GM19025 (cell line): Measurements from ENCODE around the gene RB1.
"Not testable (repeated sequence)": the region's sequence is repeated elsewhere in the genome, so short reads cannot be mapped to it uniquely, and the experiment has no call there.

Experiments
- ATAC-seq: cut with Tn5 transposase; IDR thresholded peaks from one replicate; pipeline ENCODE4 v1.9.1; 2021; ENCODE audit warnings: mild to moderate bottlenecking, low read depth, moderate library complexity; ENCODE audit not compliant: unreplicated experiment

Gene RB1

DNA sequence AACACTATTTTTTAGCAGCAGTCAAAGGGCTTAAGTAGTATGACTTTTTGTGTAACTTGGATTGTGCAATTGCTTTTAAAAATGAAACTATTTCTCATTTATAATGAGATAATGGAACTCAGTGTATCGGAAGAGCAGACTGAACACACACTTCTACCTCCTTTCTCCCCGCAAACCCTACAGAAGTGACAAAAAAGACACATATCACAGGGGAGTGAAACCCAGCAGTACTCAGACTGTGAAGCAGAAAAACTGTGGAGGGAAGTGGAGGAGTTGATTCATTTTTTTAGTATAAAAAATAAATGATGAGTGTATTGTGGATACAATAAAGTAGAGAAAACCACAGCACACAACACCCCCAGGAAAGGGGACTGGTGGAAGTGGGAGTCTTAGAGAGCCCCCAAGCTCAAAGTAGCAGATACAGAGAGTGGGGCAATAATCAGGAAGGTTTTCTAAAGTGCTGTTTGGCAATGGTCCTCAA, 99.6 kb downstream of the RB1 start:
- peak; percentile 47 for ATAC-seq

DNA sequence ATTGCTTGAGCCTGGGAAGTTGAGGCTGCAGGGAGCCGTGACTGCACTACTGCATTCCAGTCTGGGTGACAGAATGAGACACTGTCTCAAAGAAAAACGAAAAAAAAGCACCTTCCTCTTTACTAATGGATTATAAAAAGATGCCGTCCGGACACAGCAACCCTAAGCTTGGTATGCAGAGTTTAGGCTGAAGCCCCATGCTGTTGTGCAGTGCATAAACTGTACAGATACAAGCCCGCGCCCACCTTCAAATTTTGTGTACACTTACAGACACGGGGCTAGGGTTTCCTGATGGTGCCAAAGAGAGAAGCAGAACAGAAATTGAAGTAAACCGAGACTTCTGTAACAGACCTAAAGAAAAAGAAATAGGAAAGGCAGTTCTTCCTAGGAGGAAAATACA, 100.4 kb downstream of the RB1 start:
- no peak for ATAC-seq

DNA sequence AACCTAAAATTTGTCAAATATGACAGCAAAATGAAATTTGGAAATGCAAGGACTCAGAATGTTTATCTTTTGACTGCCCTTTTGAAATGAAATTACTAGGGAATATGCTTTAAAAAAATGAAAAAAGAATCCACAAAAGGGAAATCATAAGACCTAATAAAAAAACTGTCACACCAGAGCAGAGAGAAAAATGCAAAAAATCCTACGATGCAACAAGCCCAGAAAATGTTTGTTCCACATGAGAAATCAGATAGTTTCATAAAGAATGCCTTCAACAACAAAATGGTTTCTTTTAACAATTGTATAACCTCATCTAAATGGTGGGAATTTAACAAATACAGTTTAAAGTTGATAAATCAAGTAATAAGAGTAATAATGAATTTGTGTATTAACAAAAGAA, 101.4 kb downstream of the RB1 start:
- no peak for ATAC-seq

DNA sequence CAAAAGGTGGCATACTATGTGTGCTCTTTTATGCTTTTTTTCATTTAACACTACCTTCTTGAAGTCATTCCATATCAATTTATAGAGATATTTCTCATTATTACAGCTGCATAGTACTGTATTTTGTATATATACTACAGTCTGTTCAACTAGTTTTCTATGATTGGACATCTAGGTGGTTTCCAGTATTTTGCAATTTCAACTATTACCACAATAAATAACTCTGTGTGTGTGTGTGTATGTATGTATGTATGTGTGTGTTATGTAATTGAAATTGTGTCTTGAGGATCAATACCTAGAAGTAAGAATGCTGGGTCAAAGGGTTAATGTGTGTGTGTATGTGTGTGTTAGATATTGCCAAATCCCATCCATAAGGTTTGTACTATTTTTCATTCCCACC, 102.3 kb downstream of the RB1 start:
- no peak for ATAC-seq

DNA sequence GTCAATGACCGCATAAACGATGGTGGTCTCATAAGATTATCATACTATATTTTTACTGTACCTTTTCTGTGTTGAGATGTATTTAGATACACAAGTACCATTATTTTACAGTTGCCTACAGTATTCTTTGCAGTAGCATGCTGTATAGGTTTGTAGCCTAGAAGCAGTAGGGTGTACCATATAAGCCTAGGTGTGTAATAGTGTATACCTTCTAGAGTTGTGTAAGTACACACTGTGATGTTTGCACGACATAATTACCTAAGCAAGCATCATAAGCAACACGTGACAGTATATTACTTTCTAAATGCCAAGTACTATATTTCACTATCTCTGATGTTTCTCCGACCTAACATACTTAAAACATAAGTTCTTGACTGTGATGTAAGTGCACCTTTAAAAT, 106.6 kb downstream of the RB1 start:
- no peak for ATAC-seq

DNA sequence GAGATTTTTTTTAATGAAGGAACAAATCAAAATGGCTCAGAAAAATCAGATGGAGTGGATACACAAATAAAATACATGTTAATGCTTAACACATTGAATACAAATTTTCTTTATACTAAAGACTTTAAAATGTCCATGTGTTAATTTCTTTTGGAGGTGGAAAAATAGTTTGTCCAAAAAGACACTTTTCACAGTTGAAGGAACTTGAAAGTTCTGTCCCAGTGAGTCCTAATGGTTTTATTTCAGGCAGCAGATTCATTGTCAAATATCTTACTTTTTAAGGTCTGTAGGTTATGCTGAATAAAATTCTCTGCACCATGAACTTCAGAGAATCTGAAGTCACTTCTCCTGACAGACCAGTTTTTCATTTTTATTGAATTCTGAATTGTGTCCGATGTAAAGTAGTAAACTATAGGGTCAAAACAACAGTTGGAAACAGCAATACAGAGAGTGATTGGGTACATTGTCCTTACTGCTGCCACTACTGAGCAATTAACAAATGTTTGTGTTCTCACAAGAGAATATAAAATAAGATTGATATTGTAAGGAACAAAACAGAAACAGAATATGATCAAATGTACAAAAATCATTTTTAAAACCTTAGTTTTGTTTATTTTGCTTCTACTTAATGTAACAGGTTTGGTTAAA, 107.7 kb downstream of the RB1 start:
- no peak for ATAC-seq

DNA sequence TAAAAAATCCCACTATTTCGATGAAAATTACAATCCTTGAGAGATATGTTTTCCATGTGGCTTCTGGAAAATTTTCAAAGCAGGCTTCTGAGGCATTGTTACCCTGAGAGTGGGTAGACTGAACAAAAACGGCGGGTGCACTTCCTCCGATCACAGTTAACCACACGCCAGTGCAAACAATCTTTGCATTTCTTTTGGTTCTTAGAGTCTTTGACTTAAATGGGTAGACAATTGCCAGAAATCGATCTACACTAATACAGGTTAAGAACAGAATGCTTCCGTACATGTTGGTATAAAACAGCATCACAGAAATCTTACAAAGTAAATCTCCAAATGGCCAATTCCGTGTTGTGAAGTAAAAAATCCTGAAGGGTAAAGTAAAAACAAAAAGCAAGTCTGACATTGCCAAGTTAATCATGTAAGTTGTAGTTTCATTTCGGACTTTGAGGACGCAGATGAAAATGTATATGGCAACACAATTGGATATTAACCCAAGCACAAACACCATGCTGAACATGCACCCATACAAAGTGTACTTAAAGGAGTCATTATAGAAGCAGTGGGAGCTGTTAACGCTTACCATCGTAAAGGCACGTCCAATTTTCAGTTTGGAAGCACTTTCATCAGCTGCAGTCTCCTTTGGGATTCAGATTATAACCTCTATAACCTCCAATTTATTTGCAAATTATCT, 108.4 kb downstream of the RB1 start:
- ATAC-seq: no peak

DNA sequence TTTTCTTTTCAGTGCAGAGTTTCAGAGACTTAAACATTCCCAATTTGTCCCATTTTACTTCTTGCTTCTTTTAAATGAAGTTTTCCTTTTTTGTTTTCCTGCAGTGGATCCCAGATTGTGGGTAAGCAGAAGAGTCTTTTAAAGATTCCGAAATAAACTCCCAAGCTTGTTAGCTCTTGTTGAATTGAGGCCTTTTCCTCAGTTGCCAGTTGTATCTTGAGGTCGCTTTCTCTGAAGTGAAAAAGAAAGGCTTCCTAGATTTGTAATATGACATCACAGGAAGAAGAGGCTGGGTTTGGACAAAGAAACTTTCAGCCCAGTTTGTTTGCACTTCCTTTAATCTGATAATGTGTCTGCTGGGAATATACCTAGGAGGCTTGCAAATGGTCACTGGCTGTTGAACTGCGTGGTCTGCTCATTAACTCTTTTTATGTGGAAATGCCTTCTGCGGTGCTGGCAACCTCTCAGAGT, 109.4 kb downstream of the RB1 start, which contains the start of gene LPAR6:
LPAR6 (minus strand) TSS at position 233 of the 471 bp plus-strand sequence. CDS start 690 bp downstream, outside the sequence.
- ATAC-seq: no peak

DNA sequence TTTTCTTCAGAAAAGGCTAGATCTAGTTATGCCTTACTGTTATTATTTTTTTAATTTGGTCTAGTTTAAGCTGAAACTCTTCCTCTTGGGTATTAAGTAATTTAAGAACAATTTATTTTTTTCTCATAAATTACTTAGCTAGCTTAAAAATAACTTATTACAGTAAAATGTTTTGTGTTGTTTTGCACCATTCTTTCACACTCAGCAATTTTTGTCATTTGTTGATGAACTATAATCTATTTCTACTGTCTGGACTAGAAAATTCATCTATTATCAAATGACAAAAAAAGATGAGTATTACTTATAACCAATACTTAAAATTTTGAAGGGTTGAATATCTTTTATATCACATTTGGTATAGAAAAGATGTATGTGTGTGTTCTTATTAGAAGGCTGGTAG, 111.0 kb downstream of the RB1 start:
- ATAC-seq: no peak

DNA sequence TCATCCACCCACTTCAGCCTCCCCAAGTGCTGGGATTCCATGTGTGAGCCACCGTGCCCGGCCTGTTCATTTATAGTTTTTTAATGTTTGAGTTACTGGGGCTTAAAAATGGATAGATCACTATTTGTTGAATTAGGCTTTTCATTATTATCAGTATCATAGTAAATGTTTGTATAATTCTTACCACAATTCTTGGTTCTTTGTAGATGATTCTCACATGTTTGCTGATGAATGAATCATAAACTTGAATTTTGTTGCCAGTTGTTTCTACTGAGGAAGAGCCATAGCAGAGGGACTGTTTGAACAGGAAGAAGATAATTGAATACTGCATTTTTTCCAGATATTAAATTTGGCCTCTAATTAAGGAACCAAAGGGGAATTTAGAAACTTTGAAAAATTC, 112.0 kb downstream of the RB1 start:
- ATAC-seq: no peak

DNA sequence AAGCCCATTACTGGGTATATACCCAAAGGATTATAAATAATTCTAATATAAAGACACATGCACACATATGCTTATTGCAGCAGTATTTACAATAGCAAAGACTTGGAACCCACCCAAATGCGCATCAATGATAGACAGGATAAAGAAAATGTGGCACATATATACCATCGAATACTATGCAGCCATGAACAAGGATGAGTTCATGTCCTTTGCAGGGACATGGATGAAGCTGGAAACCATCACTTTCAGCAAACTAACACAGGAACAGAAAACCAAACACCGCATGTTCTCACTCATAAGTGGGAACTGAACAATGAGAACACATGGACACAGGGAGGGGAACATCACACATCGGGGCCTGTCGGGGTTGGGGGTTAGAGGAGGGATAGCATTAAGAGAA, 118.5 kb downstream of the RB1 start:
- not testable (repeated sequence) for ATAC-seq

DNA sequence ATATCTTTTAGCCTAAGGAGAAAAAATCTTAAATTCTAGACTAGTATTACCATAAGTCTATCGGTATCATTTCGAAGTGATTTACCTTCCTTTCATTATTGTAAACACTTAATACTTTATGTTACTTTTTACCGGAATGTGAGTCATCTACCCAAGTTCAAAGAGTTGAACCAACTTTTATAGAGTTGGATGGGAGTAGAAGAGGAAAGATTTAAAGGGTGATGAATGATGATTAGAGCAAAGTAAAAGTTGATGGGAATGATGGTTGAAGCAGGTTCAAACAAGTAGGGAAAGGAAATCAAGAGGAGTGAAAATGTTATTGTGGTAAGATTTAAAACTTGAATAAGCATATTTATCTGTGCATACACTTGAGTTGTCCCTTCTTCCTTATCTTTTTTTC, 120.7 kb downstream of the RB1 start:
- no peak for ATAC-seq

DNA sequence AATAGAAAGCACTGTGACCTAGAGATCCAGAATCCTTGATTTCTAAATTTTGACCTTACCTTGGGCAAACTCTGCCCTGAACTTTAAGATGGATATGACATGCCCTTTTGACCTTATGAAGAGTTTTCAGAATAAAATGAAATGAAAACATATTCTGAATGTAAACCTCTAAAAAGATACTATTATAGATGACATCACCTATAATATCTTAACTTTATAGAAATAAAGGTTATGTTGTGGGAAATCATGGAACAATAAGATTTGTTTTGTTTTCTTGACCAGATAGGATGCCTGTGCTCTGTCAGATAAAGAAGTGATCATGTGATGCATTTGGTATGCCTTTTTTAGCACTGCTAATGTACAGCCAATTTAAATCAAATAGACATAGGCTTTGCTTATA, 122.5 kb downstream of the RB1 start:
- ATAC-seq: no peak

DNA sequence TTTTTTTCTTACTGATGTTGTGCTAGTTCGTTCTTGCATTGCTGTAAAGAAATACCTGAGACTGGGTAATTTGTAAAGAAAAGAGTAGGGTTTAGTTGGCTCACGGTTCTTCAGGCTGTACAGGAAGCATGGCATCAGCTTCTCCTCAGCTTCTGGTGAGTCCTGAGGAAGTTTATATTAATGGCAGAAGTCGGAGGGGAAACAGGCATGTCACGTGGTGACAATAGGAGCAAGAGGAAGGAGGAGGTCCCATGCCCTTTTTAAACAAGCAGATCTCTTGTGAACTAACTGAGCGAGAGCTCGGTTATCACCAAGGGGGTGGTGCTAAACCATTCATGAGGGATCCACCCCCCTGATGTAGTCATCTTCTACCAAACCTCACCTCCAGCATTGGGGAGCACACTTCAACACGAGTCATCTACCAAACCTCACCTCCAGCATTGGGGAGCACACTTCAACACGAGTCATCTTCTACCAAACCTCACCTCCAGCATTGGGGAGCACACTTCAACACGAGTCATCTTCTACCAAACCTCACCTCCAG, 123.3 kb downstream of the RB1 start:
- not testable (repeated sequence) for ATAC-seq

DNA sequence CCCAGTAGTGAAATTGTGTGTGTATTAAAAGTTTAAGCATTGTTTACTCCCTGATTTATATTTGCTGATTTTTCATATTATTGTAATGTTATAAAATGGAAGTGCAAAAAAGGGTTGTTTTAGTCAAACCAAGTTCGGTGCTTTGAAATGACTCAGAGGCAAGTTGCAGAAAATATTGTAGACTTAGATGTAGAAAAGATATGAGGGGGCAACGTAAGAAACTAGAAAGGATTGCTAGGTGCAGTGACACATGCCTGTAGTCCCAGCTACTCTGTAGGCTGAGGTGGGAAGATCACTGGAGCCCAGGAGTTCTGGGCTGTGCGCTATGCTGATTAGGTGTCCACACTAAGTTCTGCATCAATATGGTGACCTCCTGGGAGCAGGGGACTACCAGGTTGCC, 125.5 kb downstream of the RB1 start:
- ATAC-seq: no peak

DNA sequence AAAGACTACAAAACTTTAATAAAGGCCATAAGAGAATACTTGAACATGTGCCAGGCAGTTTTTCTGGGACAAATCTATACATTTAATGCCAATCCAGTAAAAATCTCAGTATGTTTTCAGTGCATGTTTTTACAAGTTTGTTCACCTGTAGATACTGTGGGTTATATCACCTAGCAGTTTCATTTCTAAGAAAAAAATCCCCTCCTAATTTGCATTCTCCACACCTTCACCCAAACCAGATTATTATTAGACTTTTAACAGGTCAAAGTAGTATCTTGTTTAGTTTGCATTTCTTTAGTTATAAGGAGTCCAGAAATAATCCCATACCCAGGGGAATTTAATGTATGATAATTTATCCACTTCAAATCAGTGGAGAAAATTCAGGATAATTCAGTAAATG, 126.3 kb downstream of the RB1 start:
- ATAC-seq: no peak

DNA sequence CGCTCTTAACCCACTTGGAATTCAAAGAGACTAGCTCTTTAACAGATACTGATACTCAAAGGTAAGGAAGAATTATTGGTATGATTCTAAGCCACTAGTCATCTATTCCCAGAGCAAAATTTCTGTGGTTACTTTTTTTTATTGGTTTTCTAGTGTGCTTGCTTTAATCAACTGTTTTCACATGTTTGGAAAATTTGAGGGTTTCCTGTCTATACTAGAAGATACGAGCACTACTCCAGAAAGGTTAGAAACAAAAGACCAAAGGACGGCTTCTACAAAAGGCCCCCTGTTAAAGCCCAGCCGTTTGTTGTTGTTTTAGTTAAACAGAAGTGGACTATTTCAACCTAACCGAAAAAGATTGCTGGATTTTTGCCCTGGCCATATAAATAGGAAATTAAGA, 127.9 kb downstream of the RB1 start:
- ATAC-seq: no peak

DNA sequence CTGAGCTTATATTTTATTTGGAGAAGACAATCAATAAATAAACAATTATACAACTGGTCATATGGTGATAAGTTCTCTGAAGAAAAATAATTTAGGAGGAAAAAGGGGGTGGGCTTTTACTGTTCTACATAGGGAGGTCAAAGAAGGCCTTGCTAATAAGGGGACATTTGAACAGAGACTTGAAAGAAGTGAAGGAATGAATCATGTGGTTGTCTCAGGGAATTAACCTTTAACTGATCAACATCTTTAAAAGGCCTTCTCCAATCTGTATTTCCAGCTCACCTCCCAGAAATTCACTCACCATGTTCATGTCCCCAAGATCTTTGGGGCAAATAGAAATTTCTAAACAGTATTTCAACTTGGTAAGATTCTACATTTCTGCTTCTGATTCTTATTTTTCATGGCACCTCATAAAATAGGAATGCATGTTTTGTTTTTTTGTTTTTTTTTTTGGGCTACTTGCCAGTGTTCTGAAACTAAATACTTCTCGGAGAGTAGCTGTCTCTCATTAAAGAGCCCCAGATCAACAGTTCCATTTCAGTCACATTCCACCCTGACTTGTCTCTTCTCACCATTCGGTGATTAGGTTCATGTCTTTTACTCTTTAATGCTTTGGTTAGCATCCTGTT, 128.6 kb downstream of the RB1 start:
- ATAC-seq: no peak

DNA sequence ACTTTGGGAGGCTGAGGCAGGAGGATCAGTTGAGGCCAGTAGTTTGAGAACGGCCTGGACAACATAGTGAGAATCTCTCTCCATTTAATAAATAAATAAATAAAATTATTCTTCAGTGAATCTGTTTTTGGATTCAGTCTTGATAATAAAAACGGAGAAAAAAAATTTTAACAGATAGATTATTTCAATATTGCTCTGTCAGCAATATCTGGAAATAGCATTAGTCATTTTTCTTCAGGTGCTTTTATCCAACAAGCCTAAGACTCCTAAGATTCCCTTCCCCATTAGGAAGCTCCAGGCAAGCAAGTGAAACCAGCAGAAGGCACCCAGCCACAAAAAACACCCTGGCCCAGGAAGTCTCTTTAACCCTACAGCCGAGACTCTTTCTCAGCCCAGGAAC, 130.6 kb downstream of the RB1 start:
- no peak for ATAC-seq

DNA sequence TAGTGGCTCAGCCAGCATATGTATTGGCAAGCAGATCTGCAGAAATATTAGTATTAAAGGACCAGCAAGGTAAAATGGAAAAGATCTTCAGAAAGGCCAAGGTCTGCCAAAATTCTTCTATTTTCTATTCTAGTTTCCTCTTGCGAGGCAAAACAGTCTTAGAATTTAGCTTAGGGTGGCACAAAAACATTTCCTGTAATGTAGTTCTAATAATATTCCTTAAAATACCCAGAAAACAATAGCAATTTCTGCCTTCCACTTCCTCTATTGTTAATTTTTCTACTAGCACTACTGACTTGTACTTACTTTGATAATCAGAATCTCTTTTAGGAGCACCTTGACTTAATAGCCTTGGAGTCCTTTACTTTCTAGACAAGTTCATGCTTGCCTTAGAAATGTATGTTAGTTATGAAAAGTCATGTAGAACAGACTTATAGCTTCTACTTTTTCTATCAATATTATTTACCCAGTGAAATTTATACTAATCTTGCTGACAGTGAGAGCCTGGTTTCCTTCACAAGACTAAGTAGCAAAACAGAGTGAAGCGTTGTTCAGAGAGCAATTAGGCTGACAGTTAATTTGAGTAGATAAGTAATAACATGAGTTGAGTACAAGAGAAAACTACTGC, 133.2 kb downstream of the RB1 start:
- ATAC-seq: no peak

DNA sequence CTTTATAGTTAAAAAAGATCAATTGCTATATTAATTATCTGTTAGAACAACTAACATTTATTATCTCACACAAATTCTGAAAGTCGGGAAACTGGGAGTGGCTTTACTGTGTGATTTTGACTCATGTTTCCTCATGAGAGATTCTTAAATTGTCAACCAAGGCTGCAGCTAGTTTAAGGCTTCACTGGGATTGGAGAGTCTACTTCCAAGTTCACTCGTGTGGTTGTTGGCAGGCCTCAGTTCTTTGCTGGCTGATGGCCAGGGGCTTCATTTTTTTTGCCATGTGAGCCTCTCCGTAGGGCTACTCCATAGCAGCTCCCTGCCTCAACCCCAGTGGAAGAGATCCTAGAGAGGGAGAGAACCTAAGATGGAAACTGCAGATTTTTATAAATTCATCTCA, 133.8 kb downstream of the RB1 start:
- no peak for ATAC-seq
